ENCODE results near the gene FAM169A.
"Not testable (repeated sequence)": the region's sequence is repeated elsewhere in the genome, so short reads cannot be mapped to it uniquely, and the experiment has no call there.

The FAM169A gene

GRCh38 chr5:74865804-74866595 lies at the start of gene FAM169A:
Gene FAM169A (minus strand): TSS chr5:74866387. CDS start chr5:74841676, 24,711 bp downstream.
- no peak for DNase-seq

GRCh38 chr5:74915488-74915887 lies 49.3 kb upstream of the FAM169A start:
- DNase-seq: no peak

- not testable (repeated sequence) for DNase-seq
Observed at GRCh38 chr5:74911421-74911820, 45.2 kb upstream of the FAM169A start.

GRCh38 chr5:74909888-74910287 lies 43.7 kb upstream of the FAM169A start:
- DNase-seq: not testable (repeated sequence)

- DNase-seq: not testable (repeated sequence)
Observed at GRCh38 chr5:74908237-74908636, 42.0 kb upstream of the FAM169A start.

GRCh38 chr5:74904713-74905112 lies 38.5 kb upstream of the FAM169A start:
- not testable (repeated sequence) for DNase-seq

GRCh38 chr5:74903165-74903787 lies 37.1 kb upstream of the FAM169A start:
- DNase-seq: no peak

GRCh38 chr5:74897049-74897448 lies 30.9 kb upstream of the FAM169A start:
- DNase-seq: no peak

GRCh38 chr5:74895906-74896305 lies 29.7 kb upstream of the FAM169A start:
- DNase-seq: no peak

- no peak for DNase-seq
Observed at GRCh38 chr5:74894351-74894750, 28.2 kb upstream of the FAM169A start.

GRCh38 chr5:74892921-74893320 lies 26.7 kb upstream of the FAM169A start:
- no peak for DNase-seq

- no peak for DNase-seq
Observed at GRCh38 chr5:74889523-74890105, 23.4 kb upstream of the FAM169A start.

- DNase-seq: no peak
Observed at GRCh38 chr5:74888117-74888516, 21.9 kb upstream of the FAM169A start.

- DNase-seq: no peak
Observed at GRCh38 chr5:74885170-74885569, 19.0 kb upstream of the FAM169A start.

GRCh38 chr5:74882379-74883134 lies 16.4 kb upstream of the FAM169A start:
- not testable (repeated sequence) for DNase-seq

- no peak for DNase-seq
Observed at GRCh38 chr5:74877624-74878304, 11.6 kb upstream of the FAM169A start.

GRCh38 chr5:74875994-74876791 lies 10.0 kb upstream of the FAM169A start:
- DNase-seq: no peak

- DNase-seq: no peak
Observed at GRCh38 chr5:74873525-74874249, 7.5 kb upstream of the FAM169A start.

GRCh38 chr5:74870299-74871067 lies 4.3 kb upstream of the FAM169A start:
- no peak for DNase-seq

- not testable (repeated sequence) for DNase-seq
Observed at GRCh38 chr5:74869414-74869813, 3.2 kb upstream of the FAM169A start.
